Smooth muscle cell (in vitro differentiated cells): Measurements from ENCODE around the gene ADAMTS3. TPM values are rescaled to one million over a fixed set of nuclear protein-coding genes. Genes with fewer than 3 reads are reported as not detected.

Experiments
- DNase-seq: peaks from one replicate; lab custom pipeline; 2025; ENCODE audit not compliant: unreplicated experiment; lab: John Stamatoyannopoulos, UW
- H2AFZ ChIP-seq: fragments of 200-600 bp; sonication (generic); 2 replicates; pipeline ENCODE4 v1.6.0; 2016; ENCODE audit warnings: antibody characterized with exemption, low read depth, mild to moderate bottlenecking
- H3F3A ChIP-seq: fragments of 200-600 bp; sonication (generic); 2 replicates; pipeline ENCODE4 v1.6.0; 2017; ENCODE audit warnings: antibody characterized with exemption, low read depth
- H3K27ac ChIP-seq: fragments of 200-600 bp; sonication (generic); 2 replicates; pipeline ENCODE4 v1.5.1; 2016; ENCODE audit warnings: low read depth, mild to moderate bottlenecking
- H3K27me3 ChIP-seq: fragments of 200-600 bp; sonication (generic); 2 replicates; pipeline ENCODE4 v1.6.1; 2016; ENCODE audit warnings: low read depth, mild to moderate bottlenecking
- H3K36me3 ChIP-seq: fragments of 200-600 bp; sonication (generic); 2 replicates; pipeline ENCODE4 v1.5.1; 2016; ENCODE audit warnings: low read depth
- H3K4me1 ChIP-seq: fragments of 200-600 bp; sonication (generic); 2 replicates; pipeline ENCODE4 v1.5.1; 2016; ENCODE audit warnings: low read depth
- H3K4me2 ChIP-seq: fragments of 200-600 bp; sonication (generic); 2 replicates; pipeline ENCODE4 v1.6.0; 2016; ENCODE audit warnings: mild to moderate bottlenecking
- H3K4me3 ChIP-seq: fragments of 200-600 bp; sonication (generic); 2 replicates; pipeline ENCODE4 v1.5.1; 2016; ENCODE audit warnings: mild to moderate bottlenecking
- H3K79me2 ChIP-seq: fragments of 200-600 bp; sonication (generic); 2 replicates; pipeline ENCODE4 v1.6.0; 2016; ENCODE audit warnings: low read depth, mild to moderate bottlenecking
- H3K9ac ChIP-seq: fragments of 200-600 bp; sonication (generic); 2 replicates; pipeline ENCODE4 v1.6.0; 2016; ENCODE audit warnings: low read depth
- H3K9me3 ChIP-seq: fragments of 200-600 bp; sonication (generic); replicated peaks from 2 replicates; pipeline ENCODE4 v1.5.1; 2016; ENCODE audit warnings: low read depth
- H4K20me1 ChIP-seq: fragments of 200-600 bp; sonication (generic); 2 replicates; pipeline ENCODE4 v1.6.0; 2016; ENCODE audit warnings: low read depth
- CTCF ChIP-seq: fragments of 200-600 bp; sonication (generic); IDR thresholded peaks from 2 replicates; pipeline ENCODE4 v1.5.1; 2017; ENCODE audit warnings: borderline replicate concordance, mild to moderate bottlenecking, antibody characterized with exemption; ENCODE audit not compliant: insufficient read depth, poor library complexity, severe bottlenecking
- WGBS: methylation state at CpG from one replicate; pipeline ENCODE4 v1.1.7; 2016; ENCODE audit warnings: low lambda C conversion rate; 5-methylcytosine and 5-hydroxymethylcytosine counted together
- polyA plus RNA-seq: library from polyadenylated mRNA; unstranded; fragments of >200 nt; fragmentation: Nextera tagmentation; extraction: Ambion mirVana; gene quantifications from 2 replicates; pipeline ENCODE4 v1.2.1, GENCODE V29; 2016
- total RNA-seq: library from RNA; depleted of rRNA; stranded (reverse); fragments of >200 nt; gene quantifications from 2 replicates; pipeline ENCODE4 v1.2.3, GENCODE V29; 2014

The ADAMTS3 gene
- total and polyA plus RNA-seq, 2 experiments from 2014 or later, result 0.15 to 2.2 TPM

- Histone ChIP-seq H3K9ac (no peak overlapping the region), H2AFZ (no peak overlapping the region), H3K4me1 (no peaks in the 10 kb centered on the region), H3K27ac (no peak overlapping the region), H3K4me3 (no peak overlapping the region), H4K20me1 (no peaks in the 10 kb centered on the region), H3K36me3 (no peaks in the 10 kb centered on the region), H3K27me3 (no peaks in the 10 kb centered on the region), H3F3A (no peaks in the 10 kb centered on the region), H3K4me2 (no peak overlapping the region), H3K9me3 (no peaks in the 10 kb centered on the region), H3K79me2 (no peaks in the 10 kb centered on the region)
- TF ChIP-seq CTCF, result no peak
- DNase-seq, result no peak
- WGBS, result 84% methylated on average over 3 of the region's 3 CpGs
Measured at GRCh38 chr4:72446353-72447055, 122.5 kb downstream of the ADAMTS3 start.

GRCh38 chr4:72444092-72444491, 124.9 kb downstream of the ADAMTS3 start:
- Histone ChIP-seq H3K27ac (no peak overlapping the region), H2AFZ (no peak overlapping the region), H3K9ac (no peak overlapping the region), H4K20me1 (no peaks in the 10 kb centered on the region), H3K4me2 (no peak overlapping the region), H3K27me3 (no peaks in the 10 kb centered on the region), H3K79me2 (no peaks in the 10 kb centered on the region), H3K4me1 (no peaks in the 10 kb centered on the region), H3F3A (no peaks in the 10 kb centered on the region), H3K36me3 (no peaks in the 10 kb centered on the region), H3K4me3 (no peak overlapping the region), H3K9me3 (no peaks in the 10 kb centered on the region)
- no peak for TF ChIP-seq CTCF
- WGBS, result 89% methylated on average over 1 of the region's 1 CpG
- no peak for DNase-seq

- Histone ChIP-seq H4K20me1 (no peaks in the 10 kb centered on the region), H3K9me3 (no peaks in the 10 kb centered on the region), H3K27me3 (no peaks in the 10 kb centered on the region), H3K4me3 (no peak overlapping the region), H3F3A (no peaks in the 10 kb centered on the region), H2AFZ (no peak overlapping the region), H3K4me1 (no peaks in the 10 kb centered on the region), H3K27ac (no peak overlapping the region), H3K9ac (no peak overlapping the region), H3K79me2 (no peaks in the 10 kb centered on the region), H3K36me3 (no peaks in the 10 kb centered on the region), H3K4me2 (no peak overlapping the region)
- no peak for DNase-seq
- 96% methylated on average over 5 of the region's 5 CpGs for WGBS
- no peak for TF ChIP-seq CTCF
Measured at GRCh38 chr4:72442715-72443114, 126.3 kb downstream of the ADAMTS3 start.

DNA sequence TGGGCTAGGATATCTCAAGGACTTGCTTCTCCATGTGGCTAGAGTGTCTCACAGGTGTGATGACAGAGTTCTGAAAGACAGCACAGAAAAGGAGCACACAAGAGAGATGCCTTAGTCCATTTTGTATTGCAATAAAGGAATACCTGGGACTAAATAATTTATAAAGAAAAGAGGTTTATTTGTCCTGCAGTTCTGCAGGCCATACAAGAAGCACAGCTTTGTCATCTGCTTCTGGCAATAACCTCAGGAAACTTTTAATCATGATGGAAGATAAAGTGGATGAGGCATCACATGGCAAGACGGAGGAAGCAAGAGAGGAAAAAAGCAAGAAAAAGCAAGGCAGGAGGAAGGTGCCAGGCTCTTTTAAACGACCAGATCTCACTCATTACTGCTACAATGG, 126.9 kb downstream of the ADAMTS3 start:
- H3F3A ChIP-seq, result no peaks in the 10 kb centered on the region
- no peak overlapping the region for H3K27ac ChIP-seq
- H4K20me1 ChIP-seq, result no peaks in the 10 kb centered on the region
- no peaks in the 10 kb centered on the region for H3K36me3 ChIP-seq
- no peaks in the 10 kb centered on the region for H3K4me1 ChIP-seq
- H3K4me2 ChIP-seq, result no peak overlapping the region
- H3K4me3 ChIP-seq, result no peak overlapping the region
- no peaks in the 10 kb centered on the region for H3K9me3 ChIP-seq
- H3K9ac ChIP-seq, result no peak overlapping the region
- no peak overlapping the region for H2AFZ ChIP-seq
- no peaks in the 10 kb centered on the region for H3K27me3 ChIP-seq
- WGBS, result 63% methylated on average over 2 of the region's 2 CpGs
- no peak for TF ChIP-seq CTCF
- no peak for DNase-seq
- no peaks in the 10 kb centered on the region for H3K79me2 ChIP-seq
